Stromal cell of bone marrow (primary cell): Measurements from ENCODE around the gene PLXNA4.

Source experiments
- DNase-seq: peaks from one replicate; pipeline ENCODE4 v3.0.0-alpha.2; 2012; ENCODE audit warnings: low read depth

PLXNA4 gene

DNA sequence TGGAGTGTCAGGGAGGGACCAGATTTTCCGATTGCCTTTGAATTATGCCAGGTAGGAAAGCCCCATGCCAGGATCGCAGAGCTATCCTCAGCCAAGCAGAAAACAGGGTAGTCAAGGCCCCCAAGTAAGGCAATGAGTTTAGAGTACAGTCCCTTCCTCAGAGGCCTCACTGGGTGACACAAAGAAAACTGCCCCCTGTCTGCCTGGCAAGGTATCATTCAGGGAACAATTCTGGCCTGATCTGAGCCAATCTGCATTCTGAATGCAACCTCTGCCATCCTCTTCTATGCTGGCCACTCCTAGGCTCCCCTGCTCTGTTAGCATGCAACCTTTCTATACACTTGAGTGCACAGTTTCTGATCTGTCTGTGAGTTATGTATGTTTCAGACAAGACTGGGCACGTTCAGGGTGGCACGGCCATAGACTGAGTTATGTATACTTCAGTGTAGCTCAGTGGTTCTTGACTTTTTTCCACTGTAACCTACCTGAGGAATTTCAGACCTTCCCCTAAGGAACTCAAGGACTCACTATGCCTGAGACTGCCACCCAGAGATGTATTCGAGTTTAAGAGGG, 336.8 kb downstream of the PLXNA4 start:
- DNase-seq = no peak

- DNase-seq = peak; percentile 14
Measured at GRCh38 chr7:132234711-132235110, 341.6 kb downstream of the PLXNA4 start.

- no peak for DNase-seq
Measured at GRCh38 chr7:132232406-132232805, 343.9 kb downstream of the PLXNA4 start.

- DNase-seq = no peak
Measured at GRCh38 chr7:132230462-132230861, 345.8 kb downstream of the PLXNA4 start.

DNA sequence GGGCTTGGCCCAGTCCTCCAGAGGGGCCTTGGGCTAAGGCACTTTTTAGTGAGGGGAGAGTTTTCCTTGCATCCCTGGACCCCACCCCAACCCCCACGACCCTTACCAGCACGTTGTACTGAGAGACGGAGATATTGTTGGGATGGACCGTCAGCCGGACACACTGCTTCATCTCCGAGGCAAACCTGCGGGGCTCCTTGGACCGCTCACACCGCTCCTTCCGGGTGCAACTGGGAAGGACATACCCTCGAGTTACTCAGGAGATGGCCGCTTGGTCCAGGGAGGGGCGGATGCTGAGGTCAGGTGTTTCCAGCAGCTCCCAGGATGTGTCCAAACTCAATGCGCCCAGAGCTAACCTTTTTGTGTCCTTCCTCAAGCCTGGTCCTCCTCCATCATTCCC, 348.0 kb downstream of the PLXNA4 start:
- DNase-seq = no peak

GRCh38 chr7:132226957-132227290, 349.3 kb downstream of the PLXNA4 start:
- no peak for DNase-seq

DNA sequence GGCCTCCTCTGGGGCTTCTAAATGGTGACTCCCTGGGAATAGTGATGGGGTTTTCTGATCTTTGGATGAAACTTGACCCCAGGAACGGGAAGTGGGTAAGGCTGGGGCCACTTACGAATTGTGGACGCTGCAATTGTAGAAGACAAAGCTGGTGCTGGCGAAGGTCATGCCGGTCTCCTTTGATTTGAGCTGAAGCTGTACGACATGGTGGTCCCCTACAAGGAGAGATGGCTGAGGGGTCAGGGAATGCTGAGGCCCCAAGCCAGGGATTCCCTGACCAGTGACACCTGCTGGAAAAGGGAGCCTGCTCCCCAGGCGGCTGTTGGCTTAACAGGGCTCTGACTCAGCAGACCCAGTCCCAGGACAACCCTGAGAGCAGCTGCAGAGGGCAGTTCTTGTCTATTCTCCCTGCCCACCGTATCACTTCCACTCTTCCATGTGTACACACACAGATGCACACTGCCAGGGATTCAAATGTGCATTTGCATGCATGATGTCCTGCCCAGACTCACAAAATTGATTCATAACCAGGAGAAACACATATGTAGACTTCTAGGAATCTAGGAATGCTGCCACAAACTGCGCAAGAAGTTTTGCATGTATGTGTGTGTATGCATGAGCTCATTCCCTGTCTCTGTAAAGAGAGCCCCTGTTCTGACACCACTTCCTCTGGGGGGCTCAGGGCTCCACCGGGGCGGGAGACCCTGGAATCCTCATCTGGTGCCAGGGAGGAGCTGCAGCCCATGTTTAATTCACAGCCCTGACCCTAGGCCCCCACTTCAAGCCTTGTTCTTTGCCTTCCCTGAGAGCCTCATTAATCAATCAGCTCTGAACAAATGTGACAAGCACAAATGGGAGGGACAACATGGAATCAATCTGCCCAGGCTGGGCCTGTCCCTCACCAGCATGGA, 350.0 kb downstream of the PLXNA4 start:
- no peak for DNase-seq

DNA sequence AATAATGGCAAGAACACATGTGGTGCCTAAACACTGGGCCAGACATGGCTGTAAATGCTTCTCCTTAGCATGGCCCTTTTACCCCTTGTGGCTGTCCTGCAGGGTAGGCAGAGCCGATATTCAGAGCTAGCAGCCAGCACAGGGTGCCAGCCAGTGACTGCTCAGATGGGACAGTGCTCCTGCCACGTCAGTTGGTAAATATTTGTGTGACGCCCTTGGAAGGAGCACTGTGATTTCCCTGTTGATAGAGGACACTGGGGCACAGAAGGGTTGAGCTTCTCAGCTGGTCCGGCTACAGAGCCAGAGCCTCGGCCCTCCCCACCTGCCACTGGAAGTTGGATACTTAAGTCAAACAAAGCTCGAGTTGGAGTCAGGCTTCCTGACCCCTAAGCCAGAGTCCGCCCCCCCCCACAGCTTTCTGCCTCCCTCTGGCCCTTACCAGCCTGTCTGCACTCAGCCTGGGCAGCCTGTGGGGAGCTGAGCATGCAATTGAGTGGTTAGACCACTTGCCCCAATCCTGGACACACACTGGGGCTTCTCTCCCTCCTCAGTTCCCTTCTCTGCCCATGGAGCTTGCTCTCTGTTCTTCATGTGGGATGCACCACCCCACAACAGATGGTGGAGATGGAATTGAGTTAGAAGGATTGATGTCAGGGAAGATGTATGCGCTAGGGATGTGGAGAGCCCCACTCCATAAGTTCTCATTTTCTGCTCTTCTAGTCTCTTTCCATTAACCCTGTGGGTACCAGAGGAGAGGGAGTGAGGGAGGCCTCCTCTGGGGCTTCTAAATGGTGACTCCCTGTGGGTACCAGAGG, 350.8 kb downstream of the PLXNA4 start:
- no peak for DNase-seq

DNA sequence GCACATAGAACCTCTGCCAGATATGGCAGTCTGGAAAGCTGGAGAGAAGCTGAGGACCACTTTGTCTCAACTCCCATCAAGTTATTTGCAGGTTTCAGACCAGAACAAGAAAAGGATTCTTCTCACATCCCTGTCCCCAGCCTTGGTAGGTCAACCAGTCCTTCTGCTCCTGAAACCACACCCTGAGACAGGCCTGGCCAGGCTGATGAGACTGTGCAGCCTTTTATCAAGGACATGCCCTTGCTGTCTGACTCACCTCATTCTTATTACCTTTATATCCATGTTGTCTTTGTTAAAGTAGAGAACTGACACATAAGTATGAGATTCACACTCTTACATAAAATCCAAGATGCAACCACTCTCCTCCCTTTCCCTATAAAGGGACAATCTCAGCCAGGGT, 354.9 kb downstream of the PLXNA4 start:
- no peak for DNase-seq

DNA sequence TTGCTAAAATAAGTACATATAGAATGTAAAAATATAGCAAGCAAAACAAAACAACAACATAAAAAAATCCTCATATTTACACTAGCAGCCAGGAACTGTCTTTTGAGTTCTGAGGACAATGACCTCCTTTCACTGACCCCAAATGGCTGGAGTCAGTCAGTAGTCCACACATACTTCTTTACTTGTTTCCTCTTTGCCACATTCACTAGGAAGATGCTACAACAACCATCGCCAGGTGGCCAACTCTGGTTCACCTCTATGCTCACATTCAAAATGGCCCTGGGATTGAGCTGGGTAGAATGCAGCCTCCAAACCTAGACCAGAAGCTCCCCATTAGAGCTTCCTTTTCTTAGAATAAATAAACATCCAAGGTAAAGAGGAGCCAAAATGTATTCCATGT, 356.2 kb downstream of the PLXNA4 start:
- DNase-seq = no peak

GRCh38 chr7:132218876-132219275, 357.4 kb downstream of the PLXNA4 start:
- no peak for DNase-seq

DNA sequence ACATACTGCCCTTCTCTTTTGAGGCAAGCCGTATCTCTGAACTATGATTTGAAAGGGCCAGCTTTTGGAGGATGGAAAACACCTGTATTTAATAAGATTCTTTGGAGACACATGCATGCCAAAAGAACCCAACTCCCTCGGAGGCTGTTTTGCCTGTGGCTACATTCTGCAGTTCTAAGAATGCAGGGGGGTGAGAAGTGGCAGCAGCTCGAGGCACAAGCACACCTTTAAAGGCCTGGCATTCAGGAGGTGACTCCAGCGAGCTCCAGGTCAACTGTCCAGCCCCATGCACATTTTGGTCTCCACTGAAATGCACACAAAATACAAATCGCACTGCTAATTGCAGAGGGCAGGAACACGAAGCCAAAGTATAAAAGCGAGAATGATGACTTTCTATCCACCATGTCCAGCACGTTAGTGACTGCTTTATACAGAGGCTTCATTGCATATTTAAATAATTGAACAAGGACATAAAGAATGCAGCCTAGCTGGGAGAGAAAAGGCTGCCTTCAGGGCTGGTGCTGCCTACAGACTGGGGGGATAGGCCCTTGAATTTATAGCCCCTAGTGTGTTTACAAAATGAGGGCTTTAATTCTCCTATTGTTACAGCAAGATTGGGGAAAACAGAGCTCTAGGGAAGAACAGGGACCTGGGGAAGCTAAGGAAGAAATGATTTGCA, 359.3 kb downstream of the PLXNA4 start:
- DNase-seq = no peak

DNA sequence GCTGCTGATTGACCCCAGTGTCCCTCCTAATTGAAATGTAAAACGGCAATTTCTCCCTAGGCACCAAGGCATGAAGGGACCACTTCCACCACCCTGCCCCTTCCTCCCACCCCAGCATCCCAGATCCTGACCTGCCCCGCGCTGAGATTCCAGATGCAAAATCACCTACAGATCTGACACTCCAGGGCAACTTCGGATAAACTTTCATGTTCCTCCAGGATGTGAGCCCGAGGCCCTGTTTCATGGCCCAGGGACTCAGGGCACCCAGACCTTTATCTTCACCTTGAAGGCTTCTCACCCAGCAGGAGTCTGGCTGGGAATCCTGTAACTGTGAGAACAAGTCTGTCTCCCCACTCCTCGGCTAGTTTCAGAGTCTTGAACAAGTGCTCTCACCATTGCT, 361.8 kb downstream of the PLXNA4 start:
- DNase-seq = no peak

GRCh38 chr7:132213583-132213982, 362.7 kb downstream of the PLXNA4 start:
- no peak for DNase-seq

DNA sequence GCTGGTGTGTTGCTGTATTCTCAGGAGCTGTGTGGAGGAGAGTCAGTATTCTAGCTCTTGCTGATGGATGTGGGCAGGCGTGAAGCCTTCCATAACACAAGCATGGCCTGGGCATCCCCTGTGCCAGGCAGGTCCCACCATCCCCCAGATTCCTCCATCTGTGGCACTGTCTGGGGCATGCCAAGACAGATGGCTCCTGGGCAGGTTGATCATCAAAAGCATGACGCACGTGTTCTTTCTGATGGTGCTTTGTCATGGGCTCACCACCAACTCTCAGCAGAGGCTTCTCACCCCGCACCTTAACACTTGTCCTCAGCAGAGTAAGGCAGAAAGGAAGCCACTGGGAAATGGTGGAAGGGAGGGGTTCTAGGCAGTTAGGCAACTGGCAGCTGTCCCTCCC, 364.3 kb downstream of the PLXNA4 start:
- DNase-seq = no peak

- DNase-seq = no peak
Measured at GRCh38 chr7:132210821-132211220, 365.4 kb downstream of the PLXNA4 start.

DNA sequence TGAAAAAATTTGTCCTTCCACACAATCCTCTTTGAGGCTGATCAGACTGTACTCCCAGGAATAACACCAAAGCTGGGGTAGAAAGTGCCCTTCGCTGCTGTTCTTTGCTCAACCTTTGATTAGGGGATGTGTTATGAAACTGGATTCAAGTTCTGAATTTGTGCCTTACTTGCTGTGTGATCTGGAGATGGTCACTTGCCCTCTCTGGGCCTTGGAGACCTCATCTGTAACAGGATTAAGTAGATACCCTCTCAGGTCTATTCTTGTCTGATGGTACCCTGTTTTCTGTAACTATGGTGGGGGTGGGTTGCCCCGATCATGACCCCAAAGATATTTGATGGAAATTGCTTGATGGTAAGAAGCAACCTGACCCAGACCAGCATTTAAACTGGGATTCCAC, 368.5 kb downstream of the PLXNA4 start:
- no peak for DNase-seq

- no peak for DNase-seq
Measured at GRCh38 chr7:132207211-132207610, 369.1 kb downstream of the PLXNA4 start.

GRCh38 chr7:132206594-132206993, 369.7 kb downstream of the PLXNA4 start:
- no peak for DNase-seq

GRCh38 chr7:132205509-132205908, 370.8 kb downstream of the PLXNA4 start:
- no peak for DNase-seq

DNA sequence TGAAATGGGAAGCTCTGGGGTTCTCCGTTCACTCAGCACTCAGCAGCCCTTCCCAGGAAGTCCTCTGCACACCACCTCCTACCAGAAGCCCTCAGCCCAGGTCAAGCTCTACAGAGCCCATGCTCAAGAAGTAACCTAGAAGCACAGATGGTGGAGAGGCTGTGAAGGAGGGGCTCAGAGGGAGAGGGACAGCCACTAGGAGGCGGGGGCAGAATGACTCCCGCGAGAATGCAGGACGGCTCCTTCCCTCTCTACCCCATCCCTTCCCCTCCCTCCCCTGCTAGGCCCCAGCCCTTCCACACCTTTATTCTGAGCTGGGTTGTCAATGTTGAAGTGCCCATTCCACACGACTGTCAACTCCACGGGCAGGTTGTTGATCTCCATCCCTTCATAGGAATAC, 373.2 kb downstream of the PLXNA4 start:
- no peak for DNase-seq

- no peak for DNase-seq
Measured at GRCh38 chr7:132202541-132202940, 373.7 kb downstream of the PLXNA4 start.
